ENCODE data around the gene SLC4A1AP. TPM values are rescaled to one million over a fixed set of nuclear protein-coding genes. Genes with fewer than 3 reads are reported as not detected.

Gene SLC4A1AP
- total and polyA plus RNA-seq, 2 of the 13 experiments (the other 11 are each of a cell fraction or from before 2014, with no cell fraction given), result 15.3 to 44.6 TPM

DNA sequence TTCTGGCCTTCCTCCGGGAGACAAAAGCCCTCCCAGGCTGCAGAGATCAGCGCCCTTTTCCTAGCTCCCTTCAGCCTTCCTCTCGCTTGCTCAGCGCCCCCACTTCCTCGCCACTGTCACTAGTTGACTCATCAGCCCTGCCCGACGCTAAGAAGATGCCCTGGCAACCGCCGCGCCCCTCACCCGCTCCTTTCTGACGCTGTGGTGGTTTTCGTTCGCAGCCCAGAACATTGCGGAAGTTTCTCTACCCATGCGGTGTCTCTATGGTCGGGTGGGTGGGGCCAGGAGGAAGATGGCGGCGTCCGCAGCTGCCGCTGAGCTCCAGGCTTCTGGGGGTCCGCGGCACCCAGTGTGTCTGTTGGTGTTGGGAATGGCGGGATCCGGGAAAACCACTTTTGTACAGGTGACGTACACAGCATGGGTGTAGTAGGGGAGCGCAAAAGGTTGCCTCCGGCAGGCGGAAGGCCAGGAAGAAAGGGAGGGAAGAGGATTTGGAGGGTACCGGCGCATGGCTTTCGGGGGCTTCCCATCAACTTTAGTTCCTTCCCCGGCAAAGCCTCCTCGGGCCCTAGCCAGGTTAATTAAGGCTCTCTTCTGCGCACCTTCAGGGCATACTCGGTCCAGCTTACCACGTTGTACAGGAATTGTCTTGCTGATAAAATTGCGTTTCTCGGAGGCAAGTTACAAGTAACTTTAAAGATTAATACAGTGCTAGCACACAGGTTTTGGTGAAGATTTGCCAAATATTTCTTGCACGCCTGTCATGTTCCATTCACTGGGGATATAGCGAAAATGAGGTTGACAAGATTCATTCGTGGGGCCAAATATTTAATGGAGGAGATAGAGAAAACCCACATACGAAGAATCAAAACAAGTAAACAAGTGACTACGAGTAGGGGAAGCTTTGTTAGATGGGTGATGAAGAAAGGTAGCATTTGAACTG, 34.7 kb upstream of the SLC4A1AP start, which contains the start of the genes CCDC121 and GPN1 (continued):
- TF ChIP-seq ZNF749 (CRISPR knock-in tag; IDR thresholded peaks at IDR 0.05; ENCODE audit: borderline replicate concordance) (no peak; the same call in 1 of the 2 replicates), SNAPC2 (CRISPR knock-in tag; IDR thresholded peaks at IDR 0.05) (no peak; the same call in 1 of the 2 replicates), KLF12 (CRISPR knock-in tag; IDR thresholded peaks at IDR 0.05; ENCODE audit: borderline replicate concordance) (peak; percentile 77; the same call in 1 of the 2 replicates), ZNF343 (CRISPR knock-in tag; IDR thresholded peaks at IDR 0.05) (no peak), ZNF33B (CRISPR knock-in tag; IDR thresholded peaks at IDR 0.05) (peak; percentile 94), PHF20 (CRISPR knock-in tag; IDR thresholded peaks at IDR 0.05) (peak; percentile 94), ZNF567 (CRISPR knock-in tag; IDR thresholded peaks at IDR 0.05; ENCODE audit: borderline replicate concordance) (peak; percentile 67; the same call in 1 of the 2 replicates), ZNF510 (CRISPR knock-in tag; IDR thresholded peaks at IDR 0.05; ENCODE audit: low read depth) (peak; percentile 74; the same call in 1 of the 2 replicates), MAFK (conservative IDR thresholded peaks at IDR 0.05 in 1 of 2, IDR thresholded peaks at IDR 0.05 in 1 of 2; ENCODE audit: low read length in 2 of 2) (no peak), ZNF549 (CRISPR knock-in tag; IDR thresholded peaks at IDR 0.05) (no peak), CBFB (CRISPR knock-in tag; IDR thresholded peaks at IDR 0.05) (peak; percentile 31; the same call in 1 of the 2 replicates)
- TF ChIP-seq, protein P1, sequence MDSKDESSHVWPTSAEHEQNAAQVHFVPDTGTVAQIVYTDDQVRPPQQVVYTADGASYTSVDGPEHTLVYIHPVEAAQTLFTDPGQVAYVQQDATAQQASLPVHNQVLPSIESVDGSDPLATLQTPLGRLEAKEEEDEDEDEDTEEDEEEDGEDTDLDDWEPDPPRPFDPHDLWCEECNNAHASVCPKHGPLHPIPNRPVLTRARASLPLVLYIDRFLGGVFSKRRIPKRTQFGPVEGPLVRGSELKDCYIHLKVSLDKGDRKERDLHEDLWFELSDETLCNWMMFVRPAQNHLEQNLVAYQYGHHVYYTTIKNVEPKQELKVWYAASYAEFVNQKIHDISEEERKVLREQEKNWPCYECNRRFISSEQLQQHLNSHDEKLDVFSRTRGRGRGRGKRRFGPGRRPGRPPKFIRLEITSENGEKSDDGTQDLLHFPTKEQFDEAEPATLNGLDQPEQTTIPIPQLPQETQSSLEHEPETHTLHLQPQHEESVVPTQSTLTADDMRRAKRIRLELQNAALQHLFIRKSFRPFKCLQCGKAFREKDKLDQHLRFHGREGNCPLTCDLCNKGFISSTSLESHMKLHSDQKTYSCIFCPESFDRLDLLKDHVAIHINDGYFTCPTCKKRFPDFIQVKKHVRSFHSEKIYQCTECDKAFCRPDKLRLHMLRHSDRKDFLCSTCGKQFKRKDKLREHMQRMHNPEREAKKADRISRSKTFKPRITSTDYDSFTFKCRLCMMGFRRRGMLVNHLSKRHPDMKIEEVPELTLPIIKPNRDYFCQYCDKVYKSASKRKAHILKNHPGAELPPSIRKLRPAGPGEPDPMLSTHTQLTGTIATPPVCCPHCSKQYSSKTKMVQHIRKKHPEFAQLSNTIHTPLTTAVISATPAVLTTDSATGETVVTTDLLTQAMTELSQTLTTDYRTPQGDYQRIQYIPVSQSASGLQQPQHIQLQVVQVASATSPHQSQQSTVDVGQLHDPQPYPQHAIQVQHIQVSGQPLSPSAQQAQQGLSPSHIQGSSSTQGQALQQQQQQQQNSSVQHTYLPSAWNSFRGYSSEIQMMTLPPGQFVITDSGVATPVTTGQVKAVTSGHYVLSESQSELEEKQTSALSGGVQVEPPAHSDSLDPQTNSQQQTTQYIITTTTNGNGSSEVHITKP (CRISPR knock-in tag; IDR thresholded peaks at IDR 0.05; ENCODE audit: low read depth), result no peak
- TF ChIP-seq, protein P2, sequence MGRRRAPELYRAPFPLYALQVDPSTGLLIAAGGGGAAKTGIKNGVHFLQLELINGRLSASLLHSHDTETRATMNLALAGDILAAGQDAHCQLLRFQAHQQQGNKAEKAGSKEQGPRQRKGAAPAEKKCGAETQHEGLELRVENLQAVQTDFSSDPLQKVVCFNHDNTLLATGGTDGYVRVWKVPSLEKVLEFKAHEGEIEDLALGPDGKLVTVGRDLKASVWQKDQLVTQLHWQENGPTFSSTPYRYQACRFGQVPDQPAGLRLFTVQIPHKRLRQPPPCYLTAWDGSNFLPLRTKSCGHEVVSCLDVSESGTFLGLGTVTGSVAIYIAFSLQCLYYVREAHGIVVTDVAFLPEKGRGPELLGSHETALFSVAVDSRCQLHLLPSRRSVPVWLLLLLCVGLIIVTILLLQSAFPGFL (CRISPR knock-in tag; IDR thresholded peaks at IDR 0.05), result no peak
- TF ChIP-seq, protein P3, sequence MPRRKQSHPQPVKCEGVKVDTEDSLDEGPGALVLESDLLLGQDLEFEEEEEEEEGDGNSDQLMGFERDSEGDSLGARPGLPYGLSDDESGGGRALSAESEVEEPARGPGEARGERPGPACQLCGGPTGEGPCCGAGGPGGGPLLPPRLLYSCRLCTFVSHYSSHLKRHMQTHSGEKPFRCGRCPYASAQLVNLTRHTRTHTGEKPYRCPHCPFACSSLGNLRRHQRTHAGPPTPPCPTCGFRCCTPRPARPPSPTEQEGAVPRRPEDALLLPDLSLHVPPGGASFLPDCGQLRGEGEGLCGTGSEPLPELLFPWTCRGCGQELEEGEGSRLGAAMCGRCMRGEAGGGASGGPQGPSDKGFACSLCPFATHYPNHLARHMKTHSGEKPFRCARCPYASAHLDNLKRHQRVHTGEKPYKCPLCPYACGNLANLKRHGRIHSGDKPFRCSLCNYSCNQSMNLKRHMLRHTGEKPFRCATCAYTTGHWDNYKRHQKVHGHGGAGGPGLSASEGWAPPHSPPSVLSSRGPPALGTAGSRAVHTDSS (CRISPR knock-in tag; conservative IDR thresholded peaks at IDR 0.05), result no peak
- TF ChIP-seq, protein P4, sequence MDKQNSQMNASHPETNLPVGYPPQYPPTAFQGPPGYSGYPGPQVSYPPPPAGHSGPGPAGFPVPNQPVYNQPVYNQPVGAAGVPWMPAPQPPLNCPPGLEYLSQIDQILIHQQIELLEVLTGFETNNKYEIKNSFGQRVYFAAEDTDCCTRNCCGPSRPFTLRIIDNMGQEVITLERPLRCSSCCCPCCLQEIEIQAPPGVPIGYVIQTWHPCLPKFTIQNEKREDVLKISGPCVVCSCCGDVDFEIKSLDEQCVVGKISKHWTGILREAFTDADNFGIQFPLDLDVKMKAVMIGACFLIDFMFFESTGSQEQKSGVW (CRISPR knock-in tag; IDR thresholded peaks at IDR 0.05; ENCODE audit: borderline replicate concordance), result no peak; the same call in 1 of the 2 replicates
- TF ChIP-seq, protein P5, sequence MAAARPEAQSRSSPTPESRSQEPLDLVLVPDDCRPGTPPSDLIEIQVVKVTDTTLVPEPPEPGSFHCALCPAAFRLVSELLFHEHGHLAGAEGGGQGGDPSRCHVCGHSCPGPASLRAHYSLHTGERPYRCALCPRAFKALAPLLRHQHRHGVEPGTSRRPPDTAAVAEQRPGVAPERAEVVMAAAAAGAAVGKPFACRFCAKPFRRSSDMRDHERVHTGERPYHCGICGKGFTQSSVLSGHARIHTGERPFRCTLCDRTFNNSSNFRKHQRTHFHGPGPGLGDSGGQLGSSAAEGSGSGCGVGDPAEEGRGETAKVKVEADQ (CRISPR knock-in tag; IDR thresholded peaks at IDR 0.05; ENCODE audit: borderline replicate concordance), result peak; percentile 95
- TF ChIP-seq, protein P6, sequence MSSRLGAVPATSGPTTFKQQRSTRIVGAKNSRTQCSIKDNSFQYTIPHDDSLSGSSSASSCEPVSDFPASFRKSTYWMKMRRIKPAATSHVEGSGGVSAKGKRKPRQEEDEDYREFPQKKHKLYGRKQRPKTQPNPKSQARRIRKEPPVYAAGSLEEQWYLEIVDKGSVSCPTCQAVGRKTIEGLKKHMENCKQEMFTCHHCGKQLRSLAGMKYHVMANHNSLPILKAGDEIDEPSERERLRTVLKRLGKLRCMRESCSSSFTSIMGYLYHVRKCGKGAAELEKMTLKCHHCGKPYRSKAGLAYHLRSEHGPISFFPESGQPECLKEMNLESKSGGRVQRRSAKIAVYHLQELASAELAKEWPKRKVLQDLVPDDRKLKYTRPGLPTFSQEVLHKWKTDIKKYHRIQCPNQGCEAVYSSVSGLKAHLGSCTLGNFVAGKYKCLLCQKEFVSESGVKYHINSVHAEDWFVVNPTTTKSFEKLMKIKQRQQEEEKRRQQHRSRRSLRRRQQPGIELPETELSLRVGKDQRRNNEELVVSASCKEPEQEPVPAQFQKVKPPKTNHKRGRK (CRISPR knock-in tag; IDR thresholded peaks at IDR 0.05), result no peak

All from HepG2 (cell line).